Measurements from ENCODE around the gene RIOK3.

RIOK3 gene

DNA sequence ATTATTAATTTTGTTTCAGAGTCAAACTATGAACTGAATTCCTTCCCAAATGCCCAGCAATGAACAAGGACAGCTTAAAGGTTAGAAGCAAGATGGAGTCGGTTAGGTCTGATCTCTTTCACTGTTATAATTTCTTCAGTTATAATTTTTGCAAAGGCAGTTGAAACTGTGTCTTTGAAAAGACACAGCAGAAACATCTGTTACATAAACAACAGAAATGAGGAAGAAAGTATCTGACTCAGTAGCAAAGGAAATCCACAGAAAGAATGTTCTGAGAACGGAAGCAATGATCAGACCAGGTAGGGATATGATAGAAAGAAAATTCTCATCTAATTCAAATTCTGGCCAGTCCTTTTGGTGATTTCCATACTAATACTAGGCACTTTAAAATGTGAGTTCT is 45.0 kb downstream of the RIOK3 start:
- Histone ChIP-seq H3K9me3 (no peaks in the 10 kb centered on the region), H3K27me3 (no peaks in the 10 kb centered on the region), H3K36me3 (no peaks in the 10 kb centered on the region), H3K4me1 (no peaks in the 10 kb centered on the region), H3K4me3 (ENCODE audit: low read depth, low read length) (no peak overlapping the region)
- DNase-seq, result no peak
- TF ChIP-seq, protein P1, sequence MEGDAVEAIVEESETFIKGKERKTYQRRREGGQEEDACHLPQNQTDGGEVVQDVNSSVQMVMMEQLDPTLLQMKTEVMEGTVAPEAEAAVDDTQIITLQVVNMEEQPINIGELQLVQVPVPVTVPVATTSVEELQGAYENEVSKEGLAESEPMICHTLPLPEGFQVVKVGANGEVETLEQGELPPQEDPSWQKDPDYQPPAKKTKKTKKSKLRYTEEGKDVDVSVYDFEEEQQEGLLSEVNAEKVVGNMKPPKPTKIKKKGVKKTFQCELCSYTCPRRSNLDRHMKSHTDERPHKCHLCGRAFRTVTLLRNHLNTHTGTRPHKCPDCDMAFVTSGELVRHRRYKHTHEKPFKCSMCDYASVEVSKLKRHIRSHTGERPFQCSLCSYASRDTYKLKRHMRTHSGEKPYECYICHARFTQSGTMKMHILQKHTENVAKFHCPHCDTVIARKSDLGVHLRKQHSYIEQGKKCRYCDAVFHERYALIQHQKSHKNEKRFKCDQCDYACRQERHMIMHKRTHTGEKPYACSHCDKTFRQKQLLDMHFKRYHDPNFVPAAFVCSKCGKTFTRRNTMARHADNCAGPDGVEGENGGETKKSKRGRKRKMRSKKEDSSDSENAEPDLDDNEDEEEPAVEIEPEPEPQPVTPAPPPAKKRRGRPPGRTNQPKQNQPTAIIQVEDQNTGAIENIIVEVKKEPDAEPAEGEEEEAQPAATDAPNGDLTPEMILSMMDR (IDR thresholded peaks at IDR 0.05; ENCODE audit: low read depth, low read length), result no peak

DNA sequence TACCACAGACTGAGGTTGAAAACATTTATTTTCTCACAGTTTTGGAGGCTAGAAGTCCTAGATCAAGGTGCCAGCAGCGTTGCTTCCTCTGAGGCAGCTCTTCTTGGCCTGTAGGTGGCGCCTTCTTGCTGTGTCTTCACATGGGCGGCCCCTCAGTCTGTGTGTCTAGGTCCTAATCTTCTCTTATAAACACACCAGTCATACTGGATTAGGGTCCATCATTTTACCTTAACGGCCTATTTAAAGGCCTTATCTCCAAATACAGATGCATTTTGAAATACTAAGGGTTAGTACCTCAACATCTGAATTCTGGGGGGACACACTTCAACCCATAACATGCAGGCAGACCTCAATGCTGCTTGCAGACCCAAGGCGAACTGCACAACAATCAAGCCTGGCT is 45.8 kb downstream of the RIOK3 start:
- Histone ChIP-seq H3K4me1 (no peaks in the 10 kb centered on the region), H3K36me3 (no peaks in the 10 kb centered on the region), H3K27me3 (no peaks in the 10 kb centered on the region), H3K9me3 (no peaks in the 10 kb centered on the region), H3K4me3 (ENCODE audit: low read depth, low read length) (no peak overlapping the region)
- TF ChIP-seq, protein P1 (IDR thresholded peaks at IDR 0.05; ENCODE audit: low read depth, low read length), result peak; percentile 82
- DNase-seq, result peak; percentile 63

DNA sequence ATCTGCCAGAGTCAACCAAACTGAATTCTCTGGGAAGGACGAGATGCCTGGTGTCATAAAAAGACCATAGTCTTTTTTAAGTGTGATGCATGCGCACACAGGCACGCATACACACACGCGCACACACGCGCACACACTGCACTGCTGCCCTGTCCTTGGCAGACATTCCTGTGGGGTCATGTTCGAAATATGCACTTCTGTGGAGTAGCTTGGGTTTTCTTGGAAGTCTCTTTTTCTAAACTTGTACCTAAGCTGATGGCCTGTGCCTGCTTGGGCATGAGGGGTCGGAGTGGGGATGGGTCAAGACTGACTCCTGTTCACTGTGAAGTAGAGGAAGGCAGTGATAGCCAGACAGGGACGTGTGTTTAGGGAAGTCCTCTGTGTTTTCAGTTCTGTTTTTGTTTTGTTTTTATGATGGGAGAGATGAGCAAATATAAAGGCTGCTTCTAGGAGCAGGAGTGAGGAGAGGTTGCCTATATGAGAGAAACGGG is 46.2 kb downstream of the RIOK3 start:
- H3K4me3 ChIP-seq (ENCODE audit: low read depth, low read length), result no peak overlapping the region
- no peaks in the 10 kb centered on the region for H3K36me3 ChIP-seq
- no peaks in the 10 kb centered on the region for H3K9me3 ChIP-seq
- DNase-seq, result no peak
- H3K27me3 ChIP-seq, result no peaks in the 10 kb centered on the region
- TF ChIP-seq, protein P1 (IDR thresholded peaks at IDR 0.05; ENCODE audit: low read depth, low read length), result no peak
- no peaks in the 10 kb centered on the region for H3K4me1 ChIP-seq

DNA sequence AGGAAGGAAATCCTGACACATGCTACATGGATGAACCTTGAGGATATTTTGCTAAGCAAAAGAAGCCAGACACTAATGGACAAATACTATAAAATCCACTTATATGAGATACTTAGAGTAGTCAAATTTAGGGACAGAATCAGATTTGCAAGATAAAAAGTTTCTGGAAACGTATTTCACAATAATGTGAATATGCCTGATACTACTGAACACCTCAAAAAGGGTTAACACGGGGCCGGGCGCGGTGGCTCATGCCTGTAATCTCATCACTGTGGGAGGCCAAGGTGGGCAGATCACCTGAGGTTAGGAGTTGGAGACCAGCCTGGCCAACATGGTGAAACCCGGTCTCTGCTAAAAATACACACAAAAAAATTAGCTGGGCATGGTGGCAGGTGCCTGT is 48.5 kb downstream of the RIOK3 start:
- H3K4me3 ChIP-seq (ENCODE audit: low read depth, low read length), result no peak overlapping the region
- TF ChIP-seq, protein P1 (IDR thresholded peaks at IDR 0.05; ENCODE audit: low read depth, low read length), result no peak
- H3K4me1 ChIP-seq, result no peaks in the 10 kb centered on the region

DNA sequence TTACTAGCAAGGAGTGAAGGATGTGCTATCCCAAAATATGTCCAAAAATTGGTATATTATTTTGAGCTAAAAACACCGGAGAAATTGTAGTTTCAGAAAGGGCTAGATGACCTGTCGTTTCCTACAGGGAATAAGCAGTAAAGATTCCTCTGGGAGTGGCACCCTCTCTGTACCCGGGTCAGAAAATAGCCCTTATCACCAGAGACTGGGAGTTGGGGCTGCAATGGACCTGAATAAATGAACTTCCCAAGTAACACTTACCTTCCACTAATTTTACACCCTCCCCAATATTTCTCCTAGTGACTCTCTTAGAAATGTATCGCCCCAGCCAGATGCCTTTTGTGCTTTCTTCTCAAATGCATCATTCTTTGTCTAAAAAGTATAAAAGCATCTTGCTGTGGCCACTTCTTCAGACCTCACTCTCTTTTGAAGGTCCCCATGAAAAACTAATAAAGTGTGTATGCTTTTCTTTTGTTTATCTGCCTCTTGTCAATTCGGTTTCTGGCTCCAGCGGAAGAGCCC is 49.5 kb downstream of the RIOK3 start:
- no peak for DNase-seq
- H3K9me3 ChIP-seq, result no peaks in the 10 kb centered on the region
- H3K4me1 ChIP-seq, result no peaks in the 10 kb centered on the region
- no peaks in the 10 kb centered on the region for H3K27me3 ChIP-seq
- H3K36me3 ChIP-seq, result no peaks in the 10 kb centered on the region
- TF ChIP-seq, protein P1 (IDR thresholded peaks at IDR 0.05; ENCODE audit: low read depth, low read length), result no peak
- H3K4me3 ChIP-seq (ENCODE audit: low read depth, low read length), result peak overlapping the region; percentile 61

More for the DNA sequence above, 48.5 kb downstream of the RIOK3 start:
- Histone ChIP-seq H3K9me3 (no peaks in the 10 kb centered on the region), H3K27me3 (no peaks in the 10 kb centered on the region), H3K36me3 (no peaks in the 10 kb centered on the region)
- DNase-seq, result no peak

DNA sequence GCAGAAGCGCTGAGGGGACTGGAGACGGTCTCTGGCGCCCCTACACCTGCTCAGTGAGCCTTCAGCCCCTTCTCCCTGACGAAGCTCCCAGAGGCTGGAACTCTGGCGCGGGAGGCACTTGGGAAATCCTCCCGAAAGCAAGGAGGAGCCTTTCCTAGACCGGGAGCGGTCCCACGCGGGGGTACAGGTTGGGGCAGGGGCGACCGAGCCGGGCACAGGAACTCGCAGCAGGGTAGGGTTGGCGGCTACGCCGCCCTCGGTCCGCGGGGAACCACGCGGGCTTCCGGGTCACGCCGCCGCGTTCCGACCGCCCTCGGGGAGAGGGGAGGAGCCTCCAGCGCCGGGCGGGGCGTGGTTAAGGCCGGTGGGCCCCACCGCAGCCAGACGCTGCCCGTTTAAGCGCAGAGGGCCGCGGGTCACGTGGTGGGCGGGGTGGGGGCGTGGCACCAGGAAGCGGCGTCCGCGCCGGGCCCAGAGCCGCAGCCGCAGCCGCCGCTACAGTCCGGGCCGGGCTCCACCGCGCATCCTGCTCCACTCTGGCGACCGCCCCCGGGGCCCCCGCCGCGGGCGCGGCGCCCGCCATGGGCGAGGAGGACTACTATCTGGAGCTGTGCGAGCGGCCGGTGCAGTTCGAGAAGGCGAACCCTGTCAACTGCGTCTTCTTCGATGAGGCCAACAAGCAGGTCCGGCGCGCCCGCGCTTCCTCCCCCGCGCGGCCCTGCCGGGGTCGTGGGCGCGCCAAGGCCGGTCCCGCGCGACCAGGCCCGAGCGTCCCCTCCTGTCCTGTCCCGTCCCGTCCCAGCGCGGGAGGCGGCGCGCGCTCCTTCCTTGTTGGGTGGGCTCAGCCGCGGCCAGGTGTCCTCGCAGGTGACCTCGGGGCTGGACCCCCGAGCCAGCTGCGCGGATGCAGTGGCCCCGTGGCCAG is 50.2 kb downstream of the RIOK3 start, which contains the start of gene RMC1:
Gene RMC1, plus strand, starts transcription at position 474 of the 925 bp plus-strand sequence. Its CDS starts 108 bp downstream, at position 582.
- no peaks in the 10 kb centered on the region for H3K36me3 ChIP-seq
- H3K4me3 ChIP-seq (ENCODE audit: low read depth, low read length), result peak within 1 kb of the TSS; percentile 66
- H3K27me3 ChIP-seq, result no peaks in the 10 kb centered on the region
- no peaks in the 10 kb centered on the region for H3K4me1 ChIP-seq
- H3K9me3 ChIP-seq, result no peaks in the 10 kb centered on the region
- TF ChIP-seq, protein P1 (IDR thresholded peaks at IDR 0.05; ENCODE audit: low read depth, low read length), result no peak
- peak; percentile 93 for DNase-seq
